Retinal pigment epithelial cell (primary cell): ENCODE results near the gene CCDC40.

Source experiments
- DNase-seq: peaks from one replicate; pipeline ENCODE4 v3.0.0-alpha.2; 2010; ENCODE audit warnings: low read depth
- H3K4me3 ChIP-seq: 2 replicates; pipeline ENCODE4 v1.5.1; 2011; ENCODE audit warnings: mild to moderate bottlenecking, low read length, control low read depth, moderate library complexity
- CTCF ChIP-seq: conservative IDR thresholded peaks from 2 replicates; pipeline ENCODE4 v1.5.1; 2011; ENCODE audit warnings: low read depth, low read length, control low read depth, inconsistent platforms

The CCDC40 gene

GRCh38 chr17:80031691-80032430, 4.6 kb upstream of the CCDC40 start:
- TF ChIP-seq CTCF: no peak
- H3K4me3 ChIP-seq: no peak overlapping the region
- DNase-seq: no peak

GRCh38 chr17:80032614-80033171, 3.7 kb upstream of the CCDC40 start:
- no peak for DNase-seq
- H3K4me3 ChIP-seq: no peak overlapping the region
- no peak for TF ChIP-seq CTCF

GRCh38 chr17:80033840-80034239, 2.6 kb upstream of the CCDC40 start:
- H3K4me3 ChIP-seq: no peak overlapping the region
- no peak for TF ChIP-seq CTCF

GRCh38 chr17:80034791-80035686, 1.4 kb upstream of the CCDC40 start:
- no peak for DNase-seq
- H3K4me3 ChIP-seq: peak overlapping the region; percentile 72
- no peak for TF ChIP-seq CTCF

More at GRCh38 chr17:80033840-80034239, 2.6 kb upstream of the CCDC40 start:
- DNase-seq: no peak

- DNase-seq: no peak
These were observed 830 bp upstream of the CCDC40 start, which contains the start of gene TBC1D16 for GRCh38 chr17:80035687-80035936. Gene TBC1D16, minus strand, starts transcription at chr17:80035872. Its CDS starts 22,325 bp downstream, at chr17:80013547.

More at GRCh38 chr17:80035687-80035936, 830 bp upstream of the CCDC40 start, which contains the start of gene TBC1D16:
- no peak for TF ChIP-seq CTCF
- peak within 1 kb of the TSS; percentile 82 for H3K4me3 ChIP-seq
